ENCODE measurements around the gene TLCD1.

TLCD1 gene, protein sequence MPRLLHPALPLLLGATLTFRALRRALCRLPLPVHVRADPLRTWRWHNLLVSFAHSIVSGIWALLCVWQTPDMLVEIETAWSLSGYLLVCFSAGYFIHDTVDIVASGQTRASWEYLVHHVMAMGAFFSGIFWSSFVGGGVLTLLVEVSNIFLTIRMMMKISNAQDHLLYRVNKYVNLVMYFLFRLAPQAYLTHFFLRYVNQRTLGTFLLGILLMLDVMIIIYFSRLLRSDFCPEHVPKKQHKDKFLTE

DNA sequence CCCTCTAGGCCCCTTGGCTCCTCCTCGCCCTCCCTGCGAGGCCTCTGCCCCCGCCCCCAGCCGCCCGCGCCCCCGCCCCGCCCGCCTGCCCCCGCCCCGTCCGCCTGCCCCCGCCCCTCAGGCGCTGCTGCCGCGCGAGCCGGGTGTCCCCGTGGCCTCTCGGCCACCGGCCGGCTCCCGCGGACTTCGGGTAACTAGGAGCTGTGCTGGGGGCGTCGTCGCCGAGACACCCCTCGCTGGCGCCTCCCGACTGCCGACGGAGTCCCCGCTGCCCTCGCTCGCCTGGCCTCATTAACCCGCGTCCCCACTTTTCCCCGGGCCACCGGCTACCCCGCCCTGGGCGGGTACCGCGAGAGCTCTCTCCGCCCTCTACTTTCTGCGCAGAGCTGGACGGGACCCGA, at the start of gene TLCD1:
Gene TLCD1 (minus strand): TSS at position 8 of the 401 bp plus-strand sequence. CDS start 136 bp downstream, outside the sequence.
- Mint-ChIP-seq H3K36me3 (ENCODE audit: insufficient read depth) (peaks cover 57% of the 10 kb centered on the region), H3K9me3 (no peaks in the 10 kb centered on the region), H3K27me3 (no peaks in the 10 kb centered on the region), H3K4me1 (peaks cover 67% of the 10 kb centered on the region), H3K27ac (ENCODE audit: low read depth) (peak within 1 kb of the TSS; percentile 98), H3K4me3 (peak within 1 kb of the TSS; percentile 94)
- peak; percentile 44 for ATAC-seq (replicated peaks; ENCODE audit: extremely low read depth, poor library complexity, severe bottlenecking)
- peak; percentile 60 to 63 for DNase-seq (ENCODE audit: low spot score in 2 of 2)

- Mint-ChIP-seq H3K27me3 (no peaks in the 10 kb centered on the region), H3K4me1 (peaks cover 30% of the 10 kb centered on the region), H3K36me3 (ENCODE audit: insufficient read depth) (peaks cover 8% of the 10 kb centered on the region), H3K4me3 (no peak overlapping the region), H3K27ac (ENCODE audit: low read depth) (no peak overlapping the region), H3K9me3 (no peaks in the 10 kb centered on the region)
- DNase-seq (ENCODE audit: low spot score in 2 of 2) (no peak), ATAC-seq (replicated peaks; ENCODE audit: extremely low read depth, poor library complexity, severe bottlenecking) (no peak)
These were observed 48.2 kb upstream of the TLCD1 start for GRCh38 chr17:28774206-28774605.

GRCh38 chr17:28773736-28774135, 47.7 kb upstream of the TLCD1 start:
- DNase-seq (ENCODE audit: low spot score in 2 of 2) (no peak), ATAC-seq (replicated peaks; ENCODE audit: extremely low read depth, poor library complexity, severe bottlenecking) (no peak)
- Mint-ChIP-seq H3K27me3 (no peaks in the 10 kb centered on the region), H3K9me3 (no peaks in the 10 kb centered on the region), H3K4me3 (no peak overlapping the region), H3K27ac (ENCODE audit: low read depth) (no peak overlapping the region), H3K36me3 (ENCODE audit: insufficient read depth) (peaks cover 8% of the 10 kb centered on the region), H3K4me1 (peaks cover 26% of the 10 kb centered on the region)

GRCh38 chr17:28765038-28765437, 39.0 kb upstream of the TLCD1 start:
- no peak for ATAC-seq (replicated peaks; ENCODE audit: extremely low read depth, poor library complexity, severe bottlenecking)
- Mint-ChIP-seq H3K4me1 (peaks cover 8% of the 10 kb centered on the region), H3K27ac (ENCODE audit: low read depth) (no peak overlapping the region), H3K4me3 (no peak overlapping the region), H3K9me3 (no peaks in the 10 kb centered on the region), H3K36me3 (ENCODE audit: insufficient read depth) (peaks cover 13% of the 10 kb centered on the region), H3K27me3 (no peaks in the 10 kb centered on the region)
- no peak for DNase-seq (ENCODE audit: low spot score in 2 of 2)

DNA sequence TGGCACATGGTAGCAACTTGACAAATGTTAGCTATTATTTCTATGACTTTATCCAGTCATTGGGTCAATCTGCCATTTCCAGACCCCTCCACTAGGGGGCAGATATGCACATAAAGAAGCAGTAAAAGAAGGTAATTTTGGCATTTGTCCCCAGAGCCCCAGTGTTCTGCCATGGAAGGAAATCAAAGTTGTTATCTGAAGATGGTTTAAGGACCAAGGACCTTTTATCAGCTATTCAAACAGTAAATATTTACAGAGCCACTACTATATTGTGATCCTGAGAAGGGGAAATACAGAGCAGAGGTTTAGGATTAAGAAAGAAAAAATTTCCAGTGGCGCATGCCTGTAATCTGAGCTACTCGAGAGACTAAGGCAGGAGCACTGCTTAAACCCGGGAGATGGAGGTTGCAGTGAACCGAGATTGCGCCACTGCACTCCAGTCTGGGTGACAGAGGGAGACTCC, 37.8 kb upstream of the TLCD1 start:
- H3K27me3 Mint-ChIP-seq = no peaks in the 10 kb centered on the region
- peak overlapping the region; percentile 52 for H3K27ac Mint-ChIP-seq (ENCODE audit: low read depth)
- ATAC-seq (replicated peaks; ENCODE audit: extremely low read depth, poor library complexity, severe bottlenecking) = peak; percentile 52

GRCh38 chr17:28763137-28763799, 37.2 kb upstream of the TLCD1 start:
- H3K36me3 Mint-ChIP-seq (ENCODE audit: insufficient read depth) = peaks cover 15% of the 10 kb centered on the region
- DNase-seq (ENCODE audit: low spot score in 2 of 2) = no peak
- no peak overlapping the region for H3K4me3 Mint-ChIP-seq
- peaks cover 5% of the 10 kb centered on the region for H3K4me1 Mint-ChIP-seq
- H3K9me3 Mint-ChIP-seq = no peaks in the 10 kb centered on the region
- H3K27me3 Mint-ChIP-seq = no peaks in the 10 kb centered on the region
- ATAC-seq (replicated peaks; ENCODE audit: extremely low read depth, poor library complexity, severe bottlenecking) = no peak
- peak overlapping the region; percentile 52 for H3K27ac Mint-ChIP-seq (ENCODE audit: low read depth)

More for the DNA sequence above, 37.8 kb upstream of the TLCD1 start:
- peak; percentile 62 to 69 for DNase-seq (ENCODE audit: low spot score in 2 of 2)
- Mint-ChIP-seq H3K9me3 (no peaks in the 10 kb centered on the region), H3K4me3 (no peak overlapping the region), H3K4me1 (peaks cover 5% of the 10 kb centered on the region), H3K36me3 (ENCODE audit: insufficient read depth) (peaks cover 11% of the 10 kb centered on the region)

DNA sequence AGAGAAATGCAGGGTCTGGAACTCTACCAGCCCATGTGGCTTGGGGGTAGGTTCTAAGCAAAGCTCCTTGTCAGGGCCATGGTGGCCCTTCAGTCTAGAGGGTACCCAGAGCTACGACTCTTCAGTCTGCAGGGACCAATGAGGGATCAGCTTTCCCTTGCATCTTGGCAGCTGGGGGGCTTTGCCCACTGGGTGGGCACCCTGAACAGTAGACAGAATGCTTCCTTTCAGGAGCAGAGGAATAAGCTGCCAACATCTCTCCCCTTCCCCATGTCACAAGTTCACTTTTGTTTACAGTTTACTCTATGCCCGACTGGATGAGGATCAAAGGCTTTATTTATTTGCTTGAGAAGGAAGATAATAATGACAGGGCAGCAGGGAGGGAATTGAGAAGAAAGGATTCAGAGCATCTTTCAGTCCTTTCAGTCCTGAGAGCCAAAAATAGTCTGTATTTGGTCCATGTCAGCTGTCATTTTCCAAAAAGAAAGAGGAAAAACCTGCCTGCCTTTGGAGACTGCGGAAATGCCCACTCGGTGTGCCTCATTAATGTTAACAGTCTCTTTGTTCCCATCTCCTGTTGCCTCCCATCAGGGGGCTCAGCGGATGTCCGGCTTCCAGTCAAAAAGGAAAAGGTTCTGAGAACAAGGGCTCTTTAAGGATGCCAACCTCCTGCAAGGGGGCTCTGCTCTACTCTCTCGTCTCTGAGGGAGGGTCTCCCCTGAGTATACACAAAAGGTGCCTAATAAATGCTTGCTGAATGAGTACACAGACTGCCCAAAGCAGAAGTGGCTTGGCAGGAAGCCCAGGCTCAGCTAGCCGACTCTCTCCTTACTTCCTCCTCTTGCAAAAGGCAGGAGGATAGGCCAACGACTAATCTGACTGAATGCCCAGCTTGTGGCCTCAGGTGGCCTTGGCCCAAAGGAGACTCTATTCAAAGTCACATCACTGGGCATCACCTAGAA, 34.8 kb upstream of the TLCD1 start:
- no peak overlapping the region for H3K27ac Mint-ChIP-seq (ENCODE audit: low read depth)
- H3K4me1 Mint-ChIP-seq = peaks cover 5% of the 10 kb centered on the region

DNA sequence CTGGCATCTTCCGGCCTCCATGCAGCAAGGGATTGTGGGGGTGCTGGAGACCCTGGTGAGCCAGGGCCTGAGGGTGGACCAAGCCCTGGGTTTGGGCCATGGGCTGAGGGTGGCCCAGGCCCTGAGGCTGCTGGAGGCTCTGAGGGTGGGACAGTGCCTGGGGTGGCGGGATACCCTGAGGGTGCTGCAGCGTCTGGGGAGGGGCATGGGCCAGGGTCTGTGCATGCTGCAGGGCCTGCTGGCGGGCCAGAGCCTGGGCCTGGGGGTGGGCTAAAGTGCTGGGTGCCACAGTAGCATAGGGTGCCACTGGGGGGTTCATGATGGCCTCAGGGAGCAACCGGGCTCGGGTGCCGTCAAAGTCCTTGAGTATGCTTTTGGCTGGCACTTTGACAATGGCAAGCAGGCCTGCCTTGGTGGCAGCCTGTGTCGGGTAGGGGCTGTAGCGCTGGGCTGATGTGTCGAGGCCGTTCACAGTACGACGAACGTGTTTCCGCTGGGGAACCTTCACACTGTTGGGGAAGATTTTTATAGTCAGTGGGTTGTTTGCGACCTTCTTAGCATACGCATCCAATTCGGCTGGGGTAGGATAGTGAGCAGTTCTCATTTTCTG, 33.3 kb upstream of the TLCD1 start:
- no peak overlapping the region for H3K27ac Mint-ChIP-seq (ENCODE audit: low read depth)
- H3K9me3 Mint-ChIP-seq = no peaks in the 10 kb centered on the region
- ATAC-seq (replicated peaks; ENCODE audit: extremely low read depth, poor library complexity, severe bottlenecking) = no peak
- no peaks in the 10 kb centered on the region for H3K27me3 Mint-ChIP-seq
- no peak for DNase-seq (ENCODE audit: low spot score in 2 of 2)
- no peak overlapping the region for H3K4me3 Mint-ChIP-seq
- peaks cover 5% of the 10 kb centered on the region for H3K4me1 Mint-ChIP-seq
- H3K36me3 Mint-ChIP-seq (ENCODE audit: insufficient read depth) = peaks cover 21% of the 10 kb centered on the region

More for the DNA sequence above, 34.8 kb upstream of the TLCD1 start:
- no peak for ATAC-seq (replicated peaks; ENCODE audit: extremely low read depth, poor library complexity, severe bottlenecking)
- Mint-ChIP-seq H3K27me3 (no peaks in the 10 kb centered on the region), H3K36me3 (ENCODE audit: insufficient read depth) (peaks cover 21% of the 10 kb centered on the region), H3K4me3 (no peak overlapping the region), H3K9me3 (no peaks in the 10 kb centered on the region)
- DNase-seq (ENCODE audit: low spot score in 2 of 2) = no peak

DNA sequence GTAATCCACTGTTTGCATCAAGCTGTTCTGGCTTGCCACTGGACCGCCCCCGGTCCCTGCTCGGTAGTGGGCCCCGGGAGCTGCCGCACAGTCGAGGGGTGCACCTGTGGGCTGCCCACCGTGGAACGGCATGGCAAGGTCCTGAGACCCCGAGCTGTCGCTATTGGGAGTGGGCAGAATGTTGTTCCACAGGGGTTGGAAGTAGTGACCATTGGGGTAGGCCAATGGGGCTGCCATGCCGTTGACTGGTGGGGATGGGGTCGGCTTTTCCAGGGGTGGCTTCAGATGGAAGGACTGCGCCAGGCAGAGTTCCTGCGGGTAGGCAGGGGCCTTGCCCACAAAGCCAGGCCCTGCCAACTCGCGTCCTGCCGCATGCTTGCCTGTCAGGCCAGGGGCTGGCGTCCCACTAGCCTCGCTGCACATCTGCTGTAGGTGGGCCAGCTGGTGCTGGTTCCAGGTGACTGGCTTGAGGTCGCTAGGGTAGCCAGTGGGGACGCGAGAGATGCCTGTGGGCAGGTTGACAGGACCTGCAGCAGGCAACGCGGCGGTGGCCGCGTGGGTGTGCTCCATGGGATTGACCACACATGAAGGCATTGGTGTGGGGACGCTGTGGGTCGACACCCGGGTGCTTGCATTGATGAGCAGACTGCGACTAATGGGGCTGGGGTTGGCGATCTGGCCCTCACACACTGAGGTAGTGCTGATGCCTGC, 32.5 kb upstream of the TLCD1 start:
- H3K27ac Mint-ChIP-seq (ENCODE audit: low read depth) = no peak overlapping the region
- no peaks in the 10 kb centered on the region for H3K9me3 Mint-ChIP-seq
- H3K4me1 Mint-ChIP-seq = peaks cover under 1% of the 10 kb centered on the region
- DNase-seq (ENCODE audit: low spot score in 2 of 2) (no peak), ATAC-seq (replicated peaks; ENCODE audit: extremely low read depth, poor library complexity, severe bottlenecking) (no peak)
- H3K36me3 Mint-ChIP-seq (ENCODE audit: insufficient read depth) = peaks cover 17% of the 10 kb centered on the region
- H3K4me3 Mint-ChIP-seq = no peak overlapping the region
- H3K27me3 Mint-ChIP-seq = no peaks in the 10 kb centered on the region

GRCh38 chr17:28756049-28756804, 30.2 kb upstream of the TLCD1 start:
- Mint-ChIP-seq H3K36me3 (ENCODE audit: insufficient read depth) (peaks cover 17% of the 10 kb centered on the region), H3K27me3 (no peaks in the 10 kb centered on the region), H3K4me3 (no peak overlapping the region), H3K9me3 (no peaks in the 10 kb centered on the region), H3K27ac (ENCODE audit: low read depth) (no peak overlapping the region), H3K4me1 (no peaks in the 10 kb centered on the region)
- no peak for ATAC-seq (replicated peaks; ENCODE audit: extremely low read depth, poor library complexity, severe bottlenecking)
- no peak for DNase-seq (ENCODE audit: low spot score in 2 of 2)

- Mint-ChIP-seq H3K27ac (ENCODE audit: low read depth) (no peak overlapping the region), H3K27me3 (no peaks in the 10 kb centered on the region), H3K9me3 (no peaks in the 10 kb centered on the region), H3K36me3 (ENCODE audit: insufficient read depth) (peaks cover 17% of the 10 kb centered on the region), H3K4me3 (no peak overlapping the region), H3K4me1 (no peaks in the 10 kb centered on the region)
- no peak for DNase-seq (ENCODE audit: low spot score in 2 of 2)
- no peak for ATAC-seq (replicated peaks; ENCODE audit: extremely low read depth, poor library complexity, severe bottlenecking)
These were observed 29.5 kb upstream of the TLCD1 start for GRCh38 chr17:28755486-28755885.
